Adipocyte (in vitro differentiated cells): ENCODE data around the gene KPNB1.

ENCODE experiments used
- DNase-seq: peaks from one replicate; pipeline ENCODE4 v3.0.0-alpha.2; 2015; ENCODE audit warnings: low read depth
- H3K27me3 ChIP-seq: replicated peaks from 2 replicates; pipeline ENCODE4 v1.7.0; 2013; ENCODE audit warnings: mild to moderate bottlenecking, low read length, moderate library complexity; ENCODE audit not compliant: control insufficient read depth, insufficient read depth
- H3K36me3 ChIP-seq: 2 replicates; pipeline ENCODE4 v1.7.0; 2013; ENCODE audit warnings: low read length, mild to moderate bottlenecking, moderate library complexity; ENCODE audit not compliant: control insufficient read depth, insufficient read depth, severe bottlenecking
- H3K4me1 ChIP-seq: 2 replicates; pipeline ENCODE4 v1.7.0; 2013; ENCODE audit warnings: mild to moderate bottlenecking, low read length, moderate library complexity; ENCODE audit not compliant: control insufficient read depth, insufficient read depth
- H3K4me3 ChIP-seq: 2 replicates; pipeline ENCODE4 v1.7.0; 2013; ENCODE audit warnings: mild to moderate bottlenecking, low read length, moderate library complexity
- H3K9ac ChIP-seq: 2 replicates; pipeline ENCODE4 v1.7.0; 2013; ENCODE audit warnings: mild to moderate bottlenecking, low read length, moderate library complexity
- H3K9me3 ChIP-seq: 2 replicates; pipeline ENCODE4 v1.7.0; 2013; ENCODE audit warnings: mild to moderate bottlenecking, low read length, moderate library complexity; ENCODE audit not compliant: control insufficient read depth

The KPNB1 gene

GRCh38 chr17:47700471-47701449 is 51.0 kb downstream of the KPNB1 start:
- no peak for DNase-seq
- no peaks in the 10 kb centered on the region for H3K9me3 ChIP-seq
- no peak overlapping the region for H3K4me3 ChIP-seq
- peaks cover 5% of the 10 kb centered on the region for H3K4me1 ChIP-seq
- peaks cover 55% of the 10 kb centered on the region for H3K36me3 ChIP-seq
- no peak overlapping the region for H3K9ac ChIP-seq
- H3K27me3 ChIP-seq, result no peaks in the 10 kb centered on the region

GRCh38 chr17:47701608-47702007 is 51.9 kb downstream of the KPNB1 start:
- Histone ChIP-seq H3K27me3 (no peaks in the 10 kb centered on the region), H3K9ac (no peak overlapping the region), H3K4me3 (no peak overlapping the region), H3K4me1 (peaks cover 5% of the 10 kb centered on the region), H3K36me3 (peaks cover 55% of the 10 kb centered on the region), H3K9me3 (no peaks in the 10 kb centered on the region)
- DNase-seq, result no peak

GRCh38 chr17:47702391-47702995 is 52.8 kb downstream of the KPNB1 start:
- Histone ChIP-seq H3K9ac (no peak overlapping the region), H3K27me3 (no peaks in the 10 kb centered on the region), H3K36me3 (peaks cover 49% of the 10 kb centered on the region), H3K9me3 (no peaks in the 10 kb centered on the region), H3K4me1 (peaks cover 11% of the 10 kb centered on the region), H3K4me3 (no peak overlapping the region)
- no peak for DNase-seq

DNA sequence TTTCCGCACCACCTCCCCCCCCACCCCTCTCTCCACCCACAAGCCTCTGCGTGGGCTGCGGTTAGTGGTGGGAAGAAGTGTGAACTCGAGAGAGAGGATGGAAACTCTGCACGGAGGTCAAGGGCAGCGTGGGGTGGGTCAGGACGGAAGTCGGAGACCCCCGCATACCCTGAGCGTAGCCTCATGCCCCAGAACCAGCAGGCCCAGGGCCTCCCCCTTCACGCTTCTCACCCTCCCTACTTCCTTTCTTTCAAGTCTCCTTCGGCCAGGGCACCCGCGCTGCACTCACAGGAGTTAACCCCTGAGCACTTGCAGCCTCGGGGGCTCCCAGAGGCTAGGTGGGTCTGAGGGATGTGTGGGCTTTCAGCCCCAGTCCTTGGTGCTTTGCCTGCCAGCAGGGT is 53.5 kb downstream of the KPNB1 start:
- Histone ChIP-seq H3K4me1 (peaks cover 11% of the 10 kb centered on the region), H3K9ac (no peak overlapping the region), H3K36me3 (peaks cover 49% of the 10 kb centered on the region), H3K4me3 (no peak overlapping the region), H3K27me3 (no peaks in the 10 kb centered on the region), H3K9me3 (no peaks in the 10 kb centered on the region)
- DNase-seq, result no peak

DNA sequence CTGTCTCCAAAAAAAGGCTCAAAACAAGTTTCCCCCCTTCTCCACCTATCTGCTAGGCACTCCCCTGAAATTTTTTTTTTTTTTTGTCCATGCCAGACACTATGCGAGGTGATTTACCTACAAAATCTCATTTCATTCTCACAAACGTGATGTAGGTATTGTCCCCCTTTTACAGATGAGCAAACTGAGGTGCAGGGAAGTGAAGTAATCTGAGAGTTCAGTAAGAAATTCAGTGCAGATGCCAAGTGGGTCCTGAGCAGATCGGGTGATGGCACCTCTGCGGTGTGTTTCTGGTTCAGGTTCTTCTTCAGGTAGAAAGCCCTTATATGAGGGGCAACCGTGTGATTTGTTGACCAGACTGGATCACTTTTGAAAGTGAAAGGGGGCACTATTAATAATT is 54.0 kb downstream of the KPNB1 start:
- no peaks in the 10 kb centered on the region for H3K9me3 ChIP-seq
- H3K27me3 ChIP-seq, result no peaks in the 10 kb centered on the region
- no peak overlapping the region for H3K9ac ChIP-seq
- H3K4me1 ChIP-seq, result peaks cover 11% of the 10 kb centered on the region
- no peak for DNase-seq
- H3K4me3 ChIP-seq, result no peak overlapping the region
- peaks cover 45% of the 10 kb centered on the region for H3K36me3 ChIP-seq

GRCh38 chr17:47704116-47704515 is 54.4 kb downstream of the KPNB1 start:
- no peak overlapping the region for H3K9ac ChIP-seq

GRCh38 chr17:47704736-47705135 is 55.0 kb downstream of the KPNB1 start:
- Histone ChIP-seq H3K36me3 (peaks cover 39% of the 10 kb centered on the region), H3K4me3 (no peak overlapping the region), H3K9ac (no peak overlapping the region), H3K4me1 (peaks cover 11% of the 10 kb centered on the region), H3K9me3 (no peaks in the 10 kb centered on the region), H3K27me3 (no peaks in the 10 kb centered on the region)
- DNase-seq, result no peak

More at GRCh38 chr17:47704116-47704515, 54.4 kb downstream of the KPNB1 start:
- Histone ChIP-seq H3K36me3 (peaks cover 42% of the 10 kb centered on the region), H3K4me1 (peaks cover 11% of the 10 kb centered on the region), H3K4me3 (no peak overlapping the region), H3K9me3 (no peaks in the 10 kb centered on the region), H3K27me3 (no peaks in the 10 kb centered on the region)
- DNase-seq, result no peak

DNA sequence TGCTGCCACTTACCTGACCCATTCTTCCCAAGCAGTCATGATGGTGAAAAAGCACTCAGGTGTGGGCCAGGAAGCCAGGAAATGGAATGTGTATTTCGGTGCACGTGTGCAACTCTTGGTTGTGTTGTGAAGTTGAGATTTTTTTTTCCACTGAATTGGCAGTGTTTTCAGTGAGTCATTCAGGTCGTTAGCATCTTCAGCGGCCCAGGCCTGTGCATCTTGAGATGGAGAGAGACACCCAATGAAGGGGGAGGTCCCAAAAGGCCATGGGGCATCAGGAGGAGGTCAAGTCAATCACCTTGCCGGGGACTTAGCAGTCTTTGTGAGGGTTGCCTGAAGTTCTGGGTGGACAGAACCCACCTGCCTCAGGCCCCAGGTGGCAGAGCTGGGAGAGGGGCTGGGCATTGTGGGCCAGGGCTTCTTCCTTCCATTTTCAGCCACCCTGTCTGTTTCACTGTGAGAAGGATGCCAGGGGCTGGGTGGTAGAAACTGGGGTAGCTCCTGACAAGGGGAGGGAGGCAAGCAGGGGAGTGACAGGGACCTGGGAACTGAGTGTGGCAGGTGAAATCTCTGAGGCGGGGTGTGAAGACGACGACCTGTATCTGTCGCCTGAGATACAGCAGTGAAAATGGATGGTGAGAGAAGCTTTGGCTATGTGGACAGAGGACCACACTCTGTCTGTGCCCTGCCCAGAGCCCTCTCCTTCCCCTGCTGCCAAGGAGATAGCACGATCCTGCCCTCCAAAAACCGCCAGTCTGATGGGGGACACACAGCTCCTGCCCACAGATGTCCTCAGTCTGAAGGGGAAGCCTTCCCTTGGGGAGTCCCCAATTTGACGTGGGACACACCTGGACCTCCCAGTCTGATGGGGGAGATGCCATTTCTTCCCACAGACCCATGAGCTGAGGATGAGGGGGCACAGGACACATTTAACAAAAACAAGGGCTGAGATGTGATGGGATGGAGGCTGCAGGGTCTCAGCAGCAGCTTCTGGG is 56.1 kb downstream of the KPNB1 start:
- peaks cover 11% of the 10 kb centered on the region for H3K4me1 ChIP-seq
- no peaks in the 10 kb centered on the region for H3K9me3 ChIP-seq
- no peak overlapping the region for H3K9ac ChIP-seq
- no peaks in the 10 kb centered on the region for H3K27me3 ChIP-seq
- no peak for DNase-seq
- no peak overlapping the region for H3K4me3 ChIP-seq
- H3K36me3 ChIP-seq, result peaks cover 41% of the 10 kb centered on the region

DNA sequence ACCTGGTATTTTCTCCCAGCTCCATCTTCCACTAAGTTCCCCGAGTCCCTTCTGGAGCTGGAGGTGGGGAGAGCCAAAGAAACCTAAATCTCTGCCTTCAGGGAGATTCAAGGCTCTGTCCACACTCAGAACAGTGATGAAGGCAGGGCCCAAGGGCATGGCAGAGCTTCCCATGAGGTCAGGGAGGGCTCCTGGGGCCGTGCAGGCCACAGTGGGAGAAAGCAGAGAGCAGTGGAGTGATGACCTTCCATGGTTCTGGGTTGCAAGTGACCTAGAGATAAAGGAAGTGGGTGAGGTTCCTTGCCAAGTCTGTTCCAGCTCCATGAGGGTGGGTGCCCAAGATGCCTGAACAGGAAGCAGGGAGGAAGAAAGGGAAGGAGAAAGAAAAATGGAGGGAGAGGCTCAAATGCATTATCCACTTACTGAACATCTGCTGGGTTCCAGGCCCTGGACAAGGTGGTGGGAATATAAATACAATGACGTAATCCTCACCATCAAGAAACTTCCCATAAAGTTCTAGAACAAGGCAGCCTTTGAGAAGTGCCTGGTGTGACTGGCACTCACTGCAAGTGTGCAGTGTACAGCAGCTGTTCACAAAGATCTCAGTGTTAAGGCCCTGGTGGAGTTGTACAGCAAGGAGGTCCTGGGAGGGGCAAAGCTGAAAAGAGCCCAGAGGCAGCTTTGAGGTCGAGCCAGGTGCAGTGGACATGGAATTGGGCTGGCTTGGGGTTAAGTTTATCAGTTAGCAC is 57.5 kb downstream of the KPNB1 start:
- Histone ChIP-seq H3K4me1 (peaks cover 11% of the 10 kb centered on the region), H3K36me3 (peaks cover 27% of the 10 kb centered on the region), H3K27me3 (no peaks in the 10 kb centered on the region), H3K9ac (no peak overlapping the region), H3K4me3 (no peak overlapping the region), H3K9me3 (no peaks in the 10 kb centered on the region)
- no peak for DNase-seq

- no peak overlapping the region for H3K9ac ChIP-seq
- peaks cover 27% of the 10 kb centered on the region for H3K36me3 ChIP-seq
- no peak overlapping the region for H3K4me3 ChIP-seq
- no peaks in the 10 kb centered on the region for H3K9me3 ChIP-seq
- H3K4me1 ChIP-seq, result peaks cover 11% of the 10 kb centered on the region
- H3K27me3 ChIP-seq, result peaks cover 1% of the 10 kb centered on the region
- DNase-seq, result no peak
Observed at GRCh38 chr17:47707884-47708283, 58.2 kb downstream of the KPNB1 start.
